Kidney capillary endothelial cell (primary cell): ENCODE measurements around the gene EVI5.
A peak's percentile ranks its signal among the peaks of the same experiment; 100 is the strongest.
"Not testable (repeated sequence)": the region's sequence is repeated elsewhere in the genome, so short reads cannot be mapped to it uniquely, and the experiment has no call there.

Experiments used
- DNase-seq: peaks from one replicate; pipeline ENCODE4 v3.0.0-alpha.2; 2018; ENCODE audit warnings: low spot score

The EVI5 gene

DNA sequence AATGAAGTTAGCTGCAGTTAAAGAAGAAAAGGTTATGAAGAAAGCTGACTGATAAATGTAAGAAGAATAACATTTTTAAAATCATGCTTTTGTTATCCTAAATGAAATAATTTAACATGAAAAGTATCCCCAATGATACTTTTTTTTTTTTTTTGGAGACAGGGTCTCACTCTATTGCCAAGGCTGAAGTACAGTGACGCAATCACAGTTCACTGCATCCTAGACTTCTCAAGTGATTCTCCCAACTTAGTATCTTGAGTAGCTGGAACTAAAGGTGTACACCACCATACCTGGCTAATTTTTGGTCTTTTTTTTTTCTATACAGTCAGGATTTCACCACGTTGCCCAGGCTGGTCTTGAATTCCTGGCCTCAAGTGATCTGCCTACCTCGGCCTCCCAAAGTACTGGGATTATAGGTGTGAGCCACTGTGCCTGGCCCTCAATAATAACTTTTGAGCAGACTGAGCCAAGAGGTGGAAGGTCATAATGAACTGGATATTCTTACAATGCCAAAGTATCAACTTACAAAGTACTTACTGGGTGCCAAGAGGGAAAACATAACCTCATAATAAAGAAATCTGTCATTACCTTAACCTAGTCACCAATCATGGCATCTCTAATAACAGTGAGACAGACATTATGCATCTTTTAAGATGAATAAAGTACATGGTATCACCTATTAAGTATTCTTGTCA, 94.5 kb downstream of the EVI5 start:
- no peak for DNase-seq

DNA sequence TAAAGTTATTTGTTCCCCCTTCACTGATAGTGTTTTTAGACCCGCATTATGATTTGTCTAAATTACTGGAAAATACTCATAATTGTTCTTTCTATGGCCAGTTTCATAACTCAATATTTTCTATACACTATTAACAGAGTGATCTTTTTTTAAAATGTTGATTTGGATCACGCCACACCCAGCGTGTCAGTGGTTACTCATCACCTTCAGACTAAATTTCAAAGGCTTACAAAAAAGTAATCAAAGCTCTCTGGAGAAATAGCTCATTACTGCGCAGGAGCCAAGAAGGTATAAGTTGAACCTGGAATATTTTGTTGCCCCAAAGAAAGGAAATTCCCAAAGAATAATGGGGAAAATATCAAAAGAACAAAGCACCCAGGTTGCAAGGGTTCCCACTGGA, 104.9 kb downstream of the EVI5 start:
- no peak for DNase-seq

DNA sequence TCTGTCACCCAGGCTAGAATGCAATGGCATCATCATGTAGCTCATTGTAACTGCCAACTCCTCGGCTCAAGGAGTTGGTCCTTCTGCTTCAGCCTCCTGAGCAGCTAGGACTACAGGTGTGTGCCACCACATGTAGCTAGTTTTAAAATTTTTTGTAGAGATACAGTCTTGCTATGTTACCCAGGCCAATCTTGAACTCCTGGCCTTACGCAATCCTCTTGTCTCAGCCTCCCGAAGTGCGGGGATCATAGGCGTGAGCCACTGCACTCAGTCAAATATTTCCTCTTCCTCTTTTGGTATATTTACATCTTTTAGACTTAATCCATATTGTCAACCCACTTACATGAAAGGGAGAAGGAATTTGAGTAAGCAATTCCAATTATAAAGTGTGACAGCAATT, 121.1 kb downstream of the EVI5 start:
- no peak for DNase-seq

DNA sequence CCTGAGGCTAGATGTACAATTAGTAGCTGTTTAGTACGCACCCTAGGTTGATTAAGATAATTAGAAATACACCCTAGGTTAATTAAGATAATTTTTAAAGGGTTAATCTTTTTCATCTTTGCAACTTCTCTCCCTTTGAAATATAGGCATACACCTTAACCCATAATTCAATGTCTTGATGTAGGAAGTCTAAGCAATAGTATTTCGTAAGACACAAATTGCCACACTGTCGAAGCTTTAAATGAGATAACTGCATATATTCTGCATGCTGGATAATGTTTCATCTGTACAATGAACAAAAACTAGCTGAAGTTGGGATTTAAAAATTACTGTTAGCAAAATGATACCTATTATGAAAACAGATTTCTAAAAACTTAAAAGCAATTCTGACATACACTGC, 122.9 kb downstream of the EVI5 start:
- DNase-seq: no peak

DNA sequence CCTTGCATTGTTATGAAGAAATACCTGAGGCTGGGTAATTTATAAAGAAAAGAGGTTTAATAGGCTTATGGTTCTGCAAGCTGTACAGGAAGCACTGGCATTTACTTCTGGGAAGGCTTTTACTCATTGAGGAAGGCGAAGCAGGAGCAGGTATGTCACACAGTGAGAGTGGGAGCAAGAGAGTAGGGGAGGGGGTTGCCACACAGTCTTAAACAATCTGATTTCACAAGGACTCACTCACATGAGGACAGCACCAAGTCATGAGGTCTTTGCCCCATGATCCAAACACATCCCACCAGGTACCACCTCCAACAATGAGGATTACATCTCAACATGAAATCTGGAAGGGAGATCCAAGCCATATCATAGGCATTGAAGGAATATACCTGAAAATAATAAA, 127.2 kb downstream of the EVI5 start:
- DNase-seq: no peak

DNA sequence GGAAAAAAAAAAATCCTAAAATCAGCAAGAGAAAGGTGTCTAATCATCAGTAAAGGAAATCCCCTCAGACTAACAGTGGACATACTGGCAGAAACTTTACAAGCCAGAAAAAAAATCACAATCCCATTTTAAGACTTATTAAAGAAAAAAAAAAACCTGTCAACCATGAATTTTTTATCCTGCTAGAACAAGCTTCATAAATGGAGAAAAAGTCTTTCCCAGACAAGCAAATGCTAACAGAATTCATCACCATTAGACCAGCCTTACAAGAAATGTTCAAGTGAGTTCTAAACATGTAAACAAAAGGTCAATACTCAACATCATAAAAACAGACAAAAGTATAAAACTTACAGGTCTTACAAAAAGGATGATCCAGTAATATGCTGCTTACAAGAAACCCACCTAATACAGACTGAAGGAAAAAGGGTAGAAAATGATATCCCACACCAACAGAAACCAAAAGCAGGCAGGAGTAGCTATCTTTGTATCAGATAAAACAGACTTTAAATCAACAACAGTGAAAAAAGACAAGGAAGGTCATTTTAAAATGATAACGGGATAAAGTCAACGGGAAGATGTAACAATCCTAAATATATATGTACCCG, 129.6 kb downstream of the EVI5 start:
- DNase-seq: no peak

DNA sequence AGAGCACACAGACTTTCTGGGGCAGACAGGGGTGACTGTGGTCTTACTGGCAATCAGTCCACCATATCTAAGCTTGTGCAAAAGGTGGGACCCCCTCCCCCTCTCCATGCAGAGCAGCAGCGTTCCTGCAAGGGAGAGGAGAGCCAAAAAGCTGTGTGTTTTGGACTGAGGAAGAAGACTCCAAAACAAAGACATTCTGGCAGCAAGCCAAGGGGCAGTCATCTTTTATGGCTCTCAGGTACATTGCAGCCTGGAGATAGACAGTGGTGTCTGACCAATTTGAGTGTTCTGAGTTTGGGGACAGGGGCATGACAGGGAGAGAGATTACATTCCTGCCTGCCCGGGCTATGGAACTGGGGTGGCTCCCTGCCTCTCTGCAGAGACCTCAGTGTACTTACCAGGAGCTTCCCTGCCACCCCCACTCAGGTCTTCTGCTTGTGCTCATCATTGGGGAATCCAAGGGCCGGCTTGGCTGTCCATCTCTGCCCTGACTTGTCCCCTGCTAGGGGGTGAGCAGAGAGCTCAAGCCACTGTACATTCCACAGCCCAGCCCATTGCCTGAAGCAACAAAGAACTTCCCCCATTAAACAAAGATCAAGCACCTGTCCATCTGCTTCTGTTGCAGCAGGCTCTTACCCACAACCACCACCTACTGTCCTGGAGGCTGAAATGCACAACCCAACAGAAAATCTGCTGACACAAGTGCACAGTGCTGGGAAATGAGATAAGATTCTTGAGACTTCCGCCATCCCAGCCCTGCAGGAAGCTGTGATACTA, 131.1 kb downstream of the EVI5 start:
- no peak for DNase-seq

DNA sequence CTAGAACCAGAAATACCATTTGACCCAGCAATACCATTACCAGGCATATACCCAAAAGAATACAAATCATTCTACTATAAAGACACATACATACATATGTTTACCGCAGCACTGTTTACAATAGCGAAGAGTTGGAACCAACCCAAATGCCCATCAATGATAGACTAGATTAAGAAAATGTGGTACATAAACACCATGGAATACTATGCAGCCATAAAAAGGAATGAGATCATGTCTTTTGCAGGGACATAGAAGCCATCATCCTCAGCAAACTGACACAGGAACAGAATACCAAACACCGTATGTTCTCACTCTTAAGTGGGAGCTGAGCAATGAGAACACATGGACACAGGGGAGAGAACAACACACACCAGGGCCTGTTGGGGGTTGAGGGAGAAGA, 144.2 kb downstream of the EVI5 start:
- DNase-seq: not testable (repeated sequence)

DNA sequence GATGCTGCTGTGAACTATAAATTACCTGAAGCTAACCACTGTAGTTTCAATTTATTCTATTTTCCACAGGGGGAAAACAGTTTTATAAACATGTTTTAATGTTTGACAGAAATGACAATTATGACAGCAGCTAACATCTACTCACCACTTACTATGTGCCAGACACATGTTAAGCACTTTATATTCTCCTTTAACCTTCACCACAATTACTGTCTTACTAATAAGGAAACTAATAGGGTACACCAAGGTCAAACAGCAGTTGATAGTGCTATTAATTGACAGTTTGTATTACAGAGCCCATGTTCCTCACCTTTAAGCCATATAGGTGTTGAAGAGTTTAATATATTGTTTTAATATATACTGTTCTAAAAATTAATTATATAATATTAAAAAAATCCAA, 146.4 kb downstream of the EVI5 start:
- DNase-seq: no peak

DNA sequence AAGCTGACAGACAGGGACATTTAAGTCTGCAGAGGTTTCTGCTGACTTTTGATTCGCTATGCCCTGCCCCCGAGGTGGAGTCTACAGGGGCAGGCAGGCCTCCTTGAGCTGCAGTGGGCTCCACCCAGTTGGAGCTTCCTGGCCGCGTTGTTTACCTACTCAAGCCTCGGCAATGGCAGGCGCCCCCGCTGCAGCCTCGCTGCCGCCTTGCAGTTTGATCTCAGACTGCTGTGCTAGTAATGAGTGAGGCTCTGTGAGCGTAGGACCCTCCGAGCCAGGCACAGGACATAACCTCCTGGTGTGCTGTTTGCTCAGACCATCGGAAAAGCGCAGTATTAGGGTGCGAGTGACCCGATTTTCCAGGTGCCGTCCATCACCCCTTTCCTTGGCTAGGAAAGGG, 149.7 kb downstream of the EVI5 start:
- not testable (repeated sequence) for DNase-seq

DNA sequence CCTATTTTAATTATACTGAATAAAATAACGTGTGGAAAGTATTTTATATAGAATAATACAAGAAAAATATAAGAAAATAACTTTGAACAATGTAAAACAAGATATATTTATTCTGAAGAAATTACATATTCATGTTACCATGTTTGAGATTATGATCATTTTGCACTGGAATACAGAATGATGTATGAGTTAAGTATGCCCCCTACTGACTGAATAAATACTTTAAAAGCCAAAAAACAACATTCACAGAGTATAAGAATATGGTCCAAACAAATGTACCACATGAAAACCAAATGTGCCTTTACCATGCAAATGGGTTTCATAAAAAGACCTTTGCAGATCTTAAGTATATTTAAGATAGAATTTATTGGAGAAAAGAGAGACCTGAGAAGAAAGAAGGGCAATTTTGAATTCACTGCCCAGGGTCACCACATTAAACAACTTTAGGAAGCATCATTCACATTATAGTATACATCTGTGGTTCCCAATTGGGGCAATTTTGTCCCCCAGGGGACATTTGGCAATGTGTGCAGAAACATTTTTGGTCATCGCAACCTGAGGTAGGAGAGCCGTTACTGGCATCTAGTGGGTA, 161.6 kb downstream of the EVI5 start:
- peak; percentile 23 for DNase-seq

DNA sequence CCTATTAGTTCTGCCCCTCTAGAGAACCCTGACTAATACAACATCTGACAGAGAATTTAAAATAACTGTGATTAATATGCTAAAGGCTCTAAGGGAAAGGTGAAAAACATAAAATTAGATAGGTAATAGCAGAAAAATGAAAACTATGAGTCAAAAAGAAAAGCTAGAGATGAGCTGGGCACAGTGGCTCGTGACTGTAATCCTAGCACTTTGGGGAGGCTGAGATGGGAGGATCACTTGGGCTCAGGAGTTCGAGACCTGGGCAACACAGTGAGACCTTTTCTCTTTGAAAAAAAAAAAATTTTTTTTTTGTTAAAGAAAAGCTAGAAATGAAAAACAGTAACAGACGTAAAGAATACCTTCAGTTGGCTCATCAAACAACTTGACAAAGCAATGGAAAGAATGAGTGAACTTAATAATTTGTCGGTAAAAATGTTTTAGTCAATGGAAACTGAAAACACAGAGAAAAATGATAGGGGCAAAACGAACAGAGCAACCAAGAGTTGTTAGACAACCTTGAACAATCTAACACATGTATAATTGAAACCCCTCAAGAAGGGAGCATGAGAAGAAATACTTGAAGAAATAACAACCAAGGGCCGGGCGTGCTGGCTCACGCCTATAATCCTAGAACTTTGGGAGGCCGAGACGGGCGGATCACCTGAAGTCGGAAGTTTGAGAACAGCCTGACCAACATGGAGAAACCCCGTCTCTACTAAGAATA, 165.3 kb downstream of the EVI5 start:
- DNase-seq: no peak

DNA sequence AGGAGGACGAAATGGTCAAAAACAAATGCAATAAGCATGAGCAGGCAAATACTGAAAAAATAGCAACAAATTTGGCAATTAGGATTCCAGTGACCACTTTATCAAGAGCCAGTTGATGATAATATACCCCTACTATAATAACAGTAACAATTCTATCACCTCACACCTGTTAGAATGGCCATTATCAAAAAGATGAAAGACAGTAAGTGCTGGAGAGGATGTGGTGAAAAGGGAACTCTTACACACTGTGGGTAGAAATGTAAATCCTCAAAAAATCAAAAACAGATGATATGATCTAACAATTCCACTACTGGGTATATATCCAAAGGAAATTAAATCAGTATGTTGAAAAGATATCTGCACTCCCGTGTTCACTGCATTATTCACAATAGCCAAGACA, 183.9 kb downstream of the EVI5 start:
- no peak for DNase-seq

DNA sequence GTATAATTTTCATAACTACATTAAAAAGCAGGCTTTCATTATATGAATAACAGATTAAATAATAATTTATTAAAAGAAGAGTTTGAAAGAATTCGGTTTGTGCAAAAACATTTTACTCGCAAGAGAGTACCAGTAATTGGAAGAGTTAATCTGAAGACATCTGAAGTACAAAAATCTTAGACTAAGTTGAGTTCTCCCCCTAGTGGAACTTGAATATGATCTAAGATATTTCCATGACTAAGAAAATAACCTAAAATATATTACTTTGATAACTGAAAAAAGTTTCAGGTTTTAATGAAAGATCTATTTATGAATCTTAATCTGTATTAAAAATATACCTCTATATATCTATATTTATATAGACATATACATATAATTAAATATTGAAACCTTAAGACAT, 185.7 kb downstream of the EVI5 start:
- DNase-seq: peak; percentile 11

DNA sequence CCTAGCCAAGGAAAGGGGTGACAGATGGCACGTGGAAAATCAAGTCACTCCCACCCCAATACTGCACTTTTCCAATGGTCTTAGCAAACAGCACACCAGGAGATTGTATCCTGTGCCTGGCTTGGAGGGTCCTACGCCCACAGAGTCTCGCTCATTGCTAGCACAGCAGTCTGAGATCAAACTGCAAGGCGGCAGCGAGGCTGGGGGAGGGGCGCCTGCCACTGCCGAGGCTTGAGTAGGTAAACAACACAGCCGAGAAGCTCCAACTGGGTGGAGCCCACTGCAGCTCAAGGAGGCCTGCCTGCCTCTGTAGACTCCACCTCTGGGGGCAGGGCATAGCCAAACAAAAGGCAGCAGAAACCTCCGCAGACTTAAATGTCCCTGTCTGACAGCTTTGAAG, 195.5 kb downstream of the EVI5 start:
- DNase-seq: not testable (repeated sequence)

DNA sequence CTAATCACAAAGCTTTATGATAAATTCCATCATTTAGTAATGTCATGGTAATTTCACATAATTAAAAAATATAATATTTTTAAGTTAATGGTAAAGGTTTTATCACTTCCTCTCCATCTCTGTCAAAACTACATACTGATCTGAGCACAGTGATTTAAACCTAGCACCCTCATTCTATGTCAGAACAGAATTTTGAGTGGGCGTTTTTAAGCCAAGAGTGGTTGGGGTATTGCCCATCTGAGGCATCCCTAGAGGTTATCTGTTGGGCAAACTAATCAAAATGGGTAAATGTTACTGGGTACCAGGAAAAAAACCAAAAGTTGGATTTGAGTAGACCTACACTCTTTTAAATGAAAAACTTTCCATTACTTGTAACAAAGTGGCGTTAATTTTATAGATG, 197.5 kb downstream of the EVI5 start:
- DNase-seq: no peak

DNA sequence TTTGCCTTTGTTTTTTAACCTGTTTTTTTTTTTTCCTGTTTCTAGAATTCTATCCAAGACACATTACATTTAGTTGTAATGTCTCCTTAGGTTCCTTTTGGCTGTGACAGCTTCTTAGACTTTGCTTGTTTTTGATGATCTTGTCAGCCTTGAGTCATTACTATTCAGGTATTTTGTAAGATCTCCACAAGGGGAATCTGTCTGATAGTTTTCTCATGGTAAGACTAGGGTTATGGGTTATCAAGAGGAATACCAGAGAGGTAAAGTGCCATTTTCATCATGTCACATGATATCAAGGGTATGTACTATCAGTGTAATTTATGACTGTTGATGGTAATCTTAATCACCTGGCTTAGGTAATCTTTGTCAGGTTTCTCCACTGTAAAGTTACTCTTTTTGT, 199.1 kb downstream of the EVI5 start:
- DNase-seq: no peak

DNA sequence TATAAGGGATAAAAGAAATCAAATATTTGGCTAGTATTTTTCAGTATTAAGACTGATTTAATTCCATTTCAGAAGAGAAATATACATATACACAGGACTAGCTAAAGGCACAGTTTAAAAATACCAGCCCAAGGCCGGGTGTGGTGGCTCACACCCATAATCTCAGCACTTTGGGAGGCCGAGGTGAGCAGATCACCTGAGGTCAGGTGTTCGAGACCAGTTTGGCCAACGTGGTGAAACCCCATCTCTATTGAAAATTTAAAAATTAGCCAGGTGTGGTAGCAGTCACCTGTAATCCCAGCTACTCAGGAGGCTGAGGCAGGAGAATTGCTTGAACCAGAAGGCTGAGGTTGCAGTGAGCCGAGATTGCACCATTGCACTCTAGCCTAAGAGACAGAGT, 200.1 kb downstream of the EVI5 start:
- DNase-seq: not testable (repeated sequence)

DNA sequence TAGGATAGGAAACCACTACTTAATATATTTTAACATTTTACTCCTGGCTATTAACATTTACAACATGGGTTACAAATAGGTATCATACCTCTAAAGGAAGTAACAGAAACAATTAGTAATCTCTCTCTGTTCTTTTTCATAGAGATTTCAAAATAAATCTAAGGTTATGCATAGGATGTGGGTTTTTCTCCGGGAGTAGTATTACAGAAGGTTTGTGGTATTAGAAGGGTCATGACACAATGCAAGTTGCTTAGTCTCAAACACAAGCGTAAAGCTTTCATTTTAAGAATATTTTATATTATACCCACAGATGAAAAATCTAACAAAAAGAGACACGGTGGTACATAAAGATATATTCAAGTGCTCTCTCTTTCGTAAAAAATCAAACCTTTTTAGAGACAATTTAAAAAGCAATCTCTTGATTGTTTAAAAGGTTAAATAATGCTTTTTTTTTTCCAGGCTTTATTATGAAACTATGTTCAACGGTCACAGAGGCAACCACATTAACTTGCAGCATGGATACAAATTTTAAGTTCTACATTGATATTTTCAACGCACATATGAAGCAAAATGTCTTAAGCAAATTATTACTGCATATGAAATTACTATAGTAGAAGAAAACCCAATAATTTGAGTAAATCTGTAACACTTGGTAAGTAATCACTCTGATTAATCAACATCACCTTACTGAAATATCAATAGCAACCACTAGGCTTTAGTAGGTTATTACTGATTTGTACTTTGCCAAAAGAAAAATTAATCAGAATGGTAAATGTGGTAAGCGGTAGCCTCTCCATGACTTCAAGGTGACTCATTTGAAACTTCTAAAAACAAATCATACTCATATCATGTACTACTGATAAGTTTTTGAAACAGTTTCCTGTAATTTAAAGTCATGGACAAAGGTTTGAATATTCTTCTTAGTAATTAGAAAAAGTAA, 200.8 kb downstream of the EVI5 start:
- peak; percentile 28 for DNase-seq

DNA sequence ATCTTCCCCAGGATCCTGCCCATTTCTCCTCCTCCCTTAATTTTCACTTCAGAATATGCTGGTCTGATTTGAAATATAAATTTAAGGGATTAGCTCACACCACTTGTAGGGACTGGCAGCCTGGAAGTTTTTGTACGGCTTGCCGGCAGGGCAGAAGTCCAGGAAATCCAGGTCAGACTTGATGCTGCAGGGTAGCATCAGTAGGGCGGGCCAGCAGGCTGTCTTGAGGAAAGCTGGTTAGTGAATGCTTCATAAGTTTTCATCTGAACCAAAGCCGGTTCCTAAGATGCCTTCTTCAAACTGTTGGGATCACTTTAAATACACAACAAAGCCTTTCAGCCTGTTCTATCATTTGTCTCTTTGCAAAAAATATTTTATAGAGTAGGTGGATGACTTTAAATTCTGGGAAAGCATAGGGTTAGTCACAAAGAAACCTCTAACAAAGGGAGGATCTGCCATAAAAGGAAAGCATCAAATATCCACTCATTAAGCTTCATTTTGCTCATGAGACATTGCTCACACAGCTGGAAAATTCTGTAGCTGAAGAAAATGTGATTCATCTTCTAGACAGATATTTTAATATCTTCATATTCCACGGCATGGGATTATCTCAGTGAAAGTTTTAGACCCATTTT, 207.5 kb downstream of the EVI5 start:
- peak; percentile 8 for DNase-seq

DNA sequence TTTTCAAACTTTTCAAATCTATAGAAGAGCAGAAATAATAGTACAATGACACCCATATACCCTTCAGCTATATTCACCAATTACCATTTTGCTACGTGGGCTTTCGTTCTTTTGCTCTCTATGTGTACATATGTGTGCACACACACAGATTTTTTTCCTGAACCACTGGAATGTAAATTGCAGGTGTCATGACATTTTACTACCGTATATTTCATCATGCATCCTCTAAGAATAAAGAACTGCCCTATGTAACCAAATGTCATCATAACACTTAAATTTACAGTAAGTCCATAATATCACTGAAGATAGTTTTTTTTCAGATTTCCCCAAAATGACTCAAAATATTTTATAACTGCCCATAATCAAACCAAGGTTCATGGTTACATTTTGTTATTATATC, 209.8 kb downstream of the EVI5 start:
- no peak for DNase-seq
